Loucy (cell line): ENCODE measurements around the gene CUX1.

ENCODE experiments used
- H2AFZ ChIP-seq: fragments of 200-600 bp; sonication (generic); 2 replicates; pipeline ENCODE4 v1.6.0; 2016; ENCODE audit warnings: antibody characterized with exemption, mild to moderate bottlenecking, low read length, moderate library complexity
- H3F3A ChIP-seq: fragments of 200-600 bp; 2 replicates; pipeline ENCODE4 v1.6.0; 2016; ENCODE audit warnings: antibody characterized with exemption, low read depth, mild to moderate bottlenecking
- H3K27me3 ChIP-seq: fragments of 200-600 bp; sonication (generic); 2 replicates; pipeline ENCODE4 v1.6.1; 2014; ENCODE audit warnings: low read length, mild to moderate bottlenecking; ENCODE audit not compliant: insufficient read depth, poor library complexity, severe bottlenecking
- H3K36me3 ChIP-seq: fragments of 200-600 bp; sonication (generic); 2 replicates; pipeline ENCODE4 v1.6.1; 2016; ENCODE audit warnings: low read length; ENCODE audit not compliant: insufficient read depth
- H3K4me1 ChIP-seq: fragments of 200-600 bp; sonication (generic); 2 replicates; pipeline ENCODE4 v1.5.1; 2014; ENCODE audit warnings: low read length, mild to moderate bottlenecking; ENCODE audit not compliant: insufficient read depth, poor library complexity, severe bottlenecking
- H3K4me2 ChIP-seq: fragments of 200-600 bp; sonication (generic); 2 replicates; pipeline ENCODE4 v1.6.0; 2014; ENCODE audit warnings: antibody characterized with exemption, low read length, low read depth, mild to moderate bottlenecking; ENCODE audit not compliant: poor library complexity, severe bottlenecking
- H3K4me3 ChIP-seq: fragments of 200-600 bp; sonication (generic); 2 replicates; pipeline ENCODE4 v1.5.1; 2014; ENCODE audit warnings: low read length, mild to moderate bottlenecking, mixed read lengths; ENCODE audit not compliant: poor library complexity, severe bottlenecking
- H3K79me2 ChIP-seq: fragments of 200-600 bp; sonication (generic); 2 replicates; pipeline ENCODE4 v1.6.1; 2014; ENCODE audit warnings: low read length; ENCODE audit not compliant: insufficient read depth
- H3K9ac ChIP-seq: fragments of 200-600 bp; sonication (generic); 2 replicates; pipeline ENCODE4 v1.6.0; 2014; ENCODE audit warnings: mild to moderate bottlenecking, low read depth, low read length, moderate library complexity; ENCODE audit not compliant: poor library complexity, severe bottlenecking
- H3K9me2 ChIP-seq: fragments of 200-600 bp; sonication (generic); replicated peaks from 2 replicates; pipeline ENCODE4 v1.6.1; 2016; ENCODE audit warnings: low read depth, low read length, mixed read lengths
- H3K9me3 ChIP-seq: fragments of 200-600 bp; sonication (generic); 2 replicates; pipeline ENCODE4 v1.6.1; 2014; ENCODE audit warnings: mild to moderate bottlenecking, antibody characterized with exemption, low read length, low read depth; ENCODE audit not compliant: insufficient read depth
- H4K20me1 ChIP-seq: fragments of 200-600 bp; sonication (generic); 2 replicates; pipeline ENCODE4 v1.6.0; 2014; ENCODE audit warnings: antibody characterized with exemption, low read length, mild to moderate bottlenecking; ENCODE audit not compliant: insufficient read depth, poor library complexity, severe bottlenecking
- CTCF ChIP-seq: fragments of 200-600 bp; sonication (generic); conservative IDR thresholded peaks from 2 replicates; pipeline ENCODE4 v1.5.1; 2014; ENCODE audit warnings: mild to moderate bottlenecking, antibody characterized with exemption, low read length
- EZH2phosphoT487 ChIP-seq: fragments of 200-600 bp; IDR thresholded peaks from 2 replicates; pipeline ENCODE4 v1.6.1; 2018; ENCODE audit warnings: antibody characterized with exemption, mild to moderate bottlenecking, moderate library complexity, borderline replicate concordance

CUX1 gene

GRCh38 chr7:101973130-101973529 is 155.7 kb downstream of the CUX1 start:
- peaks cover 27% of the 10 kb centered on the region for H3K4me1 ChIP-seq
- H3K9me2 ChIP-seq = no peaks in the 10 kb centered on the region
- H3K4me2 ChIP-seq = no peak overlapping the region
- H3K36me3 ChIP-seq = peaks cover 6% of the 10 kb centered on the region; the same call in 1 of the 2 replicates
- H2AFZ ChIP-seq = no peak overlapping the region
- H4K20me1 ChIP-seq = peaks cover 7% of the 10 kb centered on the region
- H3K9me3 ChIP-seq = no peaks in the 10 kb centered on the region
- no peak overlapping the region for H3K9ac ChIP-seq
- no peak overlapping the region for H3K4me3 ChIP-seq
- no peaks in the 10 kb centered on the region for H3K27me3 ChIP-seq
- TF ChIP-seq EZH2phosphoT487 (no peak), CTCF (no peak)
- H3F3A ChIP-seq = peaks cover 5% of the 10 kb centered on the region
- H3K79me2 ChIP-seq = peaks cover 75% of the 10 kb centered on the region

- peaks cover 78% of the 10 kb centered on the region for H3K79me2 ChIP-seq
- H3K27me3 ChIP-seq = no peaks in the 10 kb centered on the region
- H2AFZ ChIP-seq = no peak overlapping the region
- TF ChIP-seq EZH2phosphoT487 = no peak
- no peak for TF ChIP-seq CTCF
- H3F3A ChIP-seq = peaks cover 3% of the 10 kb centered on the region
- H3K4me1 ChIP-seq = peaks cover 16% of the 10 kb centered on the region
- H3K9ac ChIP-seq = no peak overlapping the region
- peaks cover 7% of the 10 kb centered on the region for H4K20me1 ChIP-seq
- no peak overlapping the region for H3K4me2 ChIP-seq
- H3K36me3 ChIP-seq = peaks cover 6% of the 10 kb centered on the region; the same call in 1 of the 2 replicates
- H3K9me2 ChIP-seq = no peaks in the 10 kb centered on the region
- no peak overlapping the region for H3K4me3 ChIP-seq
- H3K9me3 ChIP-seq = no peaks in the 10 kb centered on the region
Measured at GRCh38 chr7:101974393-101974792, 157.0 kb downstream of the CUX1 start.

- peaks cover 11% of the 10 kb centered on the region for H3K4me1 ChIP-seq
- H2AFZ ChIP-seq = no peak overlapping the region
- H3K9me3 ChIP-seq = no peaks in the 10 kb centered on the region
- peaks cover 7% of the 10 kb centered on the region for H4K20me1 ChIP-seq
- peaks cover 84% of the 10 kb centered on the region for H3K79me2 ChIP-seq
- H3K9me2 ChIP-seq = no peaks in the 10 kb centered on the region
- no peak overlapping the region for H3K9ac ChIP-seq
- no peak for TF ChIP-seq EZH2phosphoT487
- no peak for TF ChIP-seq CTCF
- H3K4me2 ChIP-seq = no peak overlapping the region
- no peak overlapping the region for H3K4me3 ChIP-seq
- H3K36me3 ChIP-seq = peaks cover 6% of the 10 kb centered on the region; the same call in 1 of the 2 replicates
- H3F3A ChIP-seq = no peaks in the 10 kb centered on the region
- H3K27me3 ChIP-seq = no peaks in the 10 kb centered on the region
Measured at GRCh38 chr7:101975046-101975445, 157.6 kb downstream of the CUX1 start.
